ENCODE measurements around the gene MGAT4C. TPM values are rescaled to one million over a fixed set of nuclear protein-coding genes. Genes with fewer than 3 reads are reported as not detected.

Gene MGAT4C
- polyA plus RNA-seq, 2 of the 4 experiments (the other 2 are of a cell fraction): 0.17 TPM; not detected in 1

DNA sequence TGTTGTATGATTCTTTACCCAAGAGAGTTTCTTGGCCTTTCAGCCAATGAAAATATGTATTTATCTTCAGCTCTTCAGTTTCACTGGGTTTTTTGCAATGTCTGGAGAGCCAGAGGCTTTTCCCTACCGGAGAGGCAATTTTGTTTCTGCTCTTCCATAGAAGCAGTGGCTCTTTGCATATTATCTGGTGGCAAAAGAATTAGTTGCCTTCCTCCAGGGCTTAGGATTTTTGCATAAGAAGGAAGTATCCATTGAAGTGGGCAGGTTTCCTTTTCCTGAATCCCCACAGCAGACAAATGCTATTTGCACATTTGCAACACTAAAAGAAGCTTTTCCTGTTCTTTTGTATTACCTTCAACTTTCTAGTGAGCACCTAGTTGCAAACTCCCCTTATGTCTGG lies 306.9 kb downstream of the MGAT4C start:
- 44% methylated on average over 1 of the region's 1 CpG for WGBS (ENCODE audit: missing lambda C conversion rate)
- POLR2A ChIA-PET: no interaction called here

More for the DNA sequence above, 306.9 kb downstream of the MGAT4C start:
- DNase-seq (ENCODE audit: low read depth in 1 of 2, low spot score in 1 of 2): no peak
- no peaks in the 10 kb centered on the region for H3K4me1 ChIP-seq
- CTCF ChIA-PET: interaction anchor here (0.7 to 0.9 kb wide), 3 partner anchors 24 to 481 kb away, joined by 3 to 4 read pairs (median 3); no protein-coding TSS in a partner anchor
- no peak for TF ChIP-seq TP53 (CRISPR knock-in tag; IDR thresholded peaks at IDR 0.05)
- TF ChIP-seq, protein P1, sequence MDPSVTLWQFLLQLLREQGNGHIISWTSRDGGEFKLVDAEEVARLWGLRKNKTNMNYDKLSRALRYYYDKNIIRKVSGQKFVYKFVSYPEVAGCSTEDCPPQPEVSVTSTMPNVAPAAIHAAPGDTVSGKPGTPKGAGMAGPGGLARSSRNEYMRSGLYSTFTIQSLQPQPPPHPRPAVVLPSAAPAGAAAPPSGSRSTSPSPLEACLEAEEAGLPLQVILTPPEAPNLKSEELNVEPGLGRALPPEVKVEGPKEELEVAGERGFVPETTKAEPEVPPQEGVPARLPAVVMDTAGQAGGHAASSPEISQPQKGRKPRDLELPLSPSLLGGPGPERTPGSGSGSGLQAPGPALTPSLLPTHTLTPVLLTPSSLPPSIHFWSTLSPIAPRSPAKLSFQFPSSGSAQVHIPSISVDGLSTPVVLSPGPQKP (IDR thresholded peaks at IDR 0.05; ENCODE audit: low read depth, low read length): no peak
- TF ChIP-seq ESRRA (IDR thresholded peaks at IDR 0.05; ENCODE audit: borderline replicate concordance, low read length): no peak
- TF ChIP-seq, protein P2, sequence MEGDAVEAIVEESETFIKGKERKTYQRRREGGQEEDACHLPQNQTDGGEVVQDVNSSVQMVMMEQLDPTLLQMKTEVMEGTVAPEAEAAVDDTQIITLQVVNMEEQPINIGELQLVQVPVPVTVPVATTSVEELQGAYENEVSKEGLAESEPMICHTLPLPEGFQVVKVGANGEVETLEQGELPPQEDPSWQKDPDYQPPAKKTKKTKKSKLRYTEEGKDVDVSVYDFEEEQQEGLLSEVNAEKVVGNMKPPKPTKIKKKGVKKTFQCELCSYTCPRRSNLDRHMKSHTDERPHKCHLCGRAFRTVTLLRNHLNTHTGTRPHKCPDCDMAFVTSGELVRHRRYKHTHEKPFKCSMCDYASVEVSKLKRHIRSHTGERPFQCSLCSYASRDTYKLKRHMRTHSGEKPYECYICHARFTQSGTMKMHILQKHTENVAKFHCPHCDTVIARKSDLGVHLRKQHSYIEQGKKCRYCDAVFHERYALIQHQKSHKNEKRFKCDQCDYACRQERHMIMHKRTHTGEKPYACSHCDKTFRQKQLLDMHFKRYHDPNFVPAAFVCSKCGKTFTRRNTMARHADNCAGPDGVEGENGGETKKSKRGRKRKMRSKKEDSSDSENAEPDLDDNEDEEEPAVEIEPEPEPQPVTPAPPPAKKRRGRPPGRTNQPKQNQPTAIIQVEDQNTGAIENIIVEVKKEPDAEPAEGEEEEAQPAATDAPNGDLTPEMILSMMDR (IDR thresholded peaks at IDR 0.05): no peak
- TF ChIP-seq, protein P3, sequence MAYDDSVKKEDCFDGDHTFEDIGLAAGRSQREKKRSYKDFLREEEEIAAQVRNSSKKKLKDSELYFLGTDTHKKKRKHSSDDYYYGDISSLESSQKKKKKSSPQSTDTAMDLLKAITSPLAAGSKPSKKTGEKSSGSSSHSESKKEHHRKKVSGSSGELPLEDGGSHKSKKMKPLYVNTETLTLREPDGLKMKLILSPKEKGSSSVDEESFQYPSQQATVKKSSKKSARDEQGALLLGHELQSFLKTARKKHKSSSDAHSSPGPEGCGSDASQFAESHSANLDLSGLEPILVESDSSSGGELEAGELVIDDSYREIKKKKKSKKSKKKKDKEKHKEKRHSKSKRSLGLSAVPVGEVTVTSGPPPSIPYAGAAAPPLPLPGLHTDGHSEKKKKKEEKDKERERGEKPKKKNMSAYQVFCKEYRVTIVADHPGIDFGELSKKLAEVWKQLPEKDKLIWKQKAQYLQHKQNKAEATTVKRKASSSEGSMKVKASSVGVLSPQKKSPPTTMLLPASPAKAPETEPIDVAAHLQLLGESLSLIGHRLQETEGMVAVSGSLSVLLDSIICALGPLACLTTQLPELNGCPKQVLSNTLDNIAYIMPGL (CRISPR knock-in tag; IDR thresholded peaks at IDR 0.05; ENCODE audit: borderline replicate concordance): no peak
- no peak for TF ChIP-seq HDAC2 (IDR thresholded peaks at IDR 0.05)
- TF ChIP-seq MAFK (IDR thresholded peaks at IDR 0.05; ENCODE audit: partially characterized antibody): no peak
- TF ChIP-seq, protein P4, sequence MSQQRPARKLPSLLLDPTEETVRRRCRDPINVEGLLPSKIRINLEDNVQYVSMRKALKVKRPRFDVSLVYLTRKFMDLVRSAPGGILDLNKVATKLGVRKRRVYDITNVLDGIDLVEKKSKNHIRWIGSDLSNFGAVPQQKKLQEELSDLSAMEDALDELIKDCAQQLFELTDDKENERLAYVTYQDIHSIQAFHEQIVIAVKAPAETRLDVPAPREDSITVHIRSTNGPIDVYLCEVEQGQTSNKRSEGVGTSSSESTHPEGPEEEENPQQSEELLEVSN (IDR thresholded peaks at IDR 0.05; ENCODE audit: borderline replicate concordance, low read depth): no peak
- TF ChIP-seq POLR2A (IDR thresholded peaks at IDR 0.05; ENCODE audit: low read length): no peak
- TF ChIP-seq, protein P5, sequence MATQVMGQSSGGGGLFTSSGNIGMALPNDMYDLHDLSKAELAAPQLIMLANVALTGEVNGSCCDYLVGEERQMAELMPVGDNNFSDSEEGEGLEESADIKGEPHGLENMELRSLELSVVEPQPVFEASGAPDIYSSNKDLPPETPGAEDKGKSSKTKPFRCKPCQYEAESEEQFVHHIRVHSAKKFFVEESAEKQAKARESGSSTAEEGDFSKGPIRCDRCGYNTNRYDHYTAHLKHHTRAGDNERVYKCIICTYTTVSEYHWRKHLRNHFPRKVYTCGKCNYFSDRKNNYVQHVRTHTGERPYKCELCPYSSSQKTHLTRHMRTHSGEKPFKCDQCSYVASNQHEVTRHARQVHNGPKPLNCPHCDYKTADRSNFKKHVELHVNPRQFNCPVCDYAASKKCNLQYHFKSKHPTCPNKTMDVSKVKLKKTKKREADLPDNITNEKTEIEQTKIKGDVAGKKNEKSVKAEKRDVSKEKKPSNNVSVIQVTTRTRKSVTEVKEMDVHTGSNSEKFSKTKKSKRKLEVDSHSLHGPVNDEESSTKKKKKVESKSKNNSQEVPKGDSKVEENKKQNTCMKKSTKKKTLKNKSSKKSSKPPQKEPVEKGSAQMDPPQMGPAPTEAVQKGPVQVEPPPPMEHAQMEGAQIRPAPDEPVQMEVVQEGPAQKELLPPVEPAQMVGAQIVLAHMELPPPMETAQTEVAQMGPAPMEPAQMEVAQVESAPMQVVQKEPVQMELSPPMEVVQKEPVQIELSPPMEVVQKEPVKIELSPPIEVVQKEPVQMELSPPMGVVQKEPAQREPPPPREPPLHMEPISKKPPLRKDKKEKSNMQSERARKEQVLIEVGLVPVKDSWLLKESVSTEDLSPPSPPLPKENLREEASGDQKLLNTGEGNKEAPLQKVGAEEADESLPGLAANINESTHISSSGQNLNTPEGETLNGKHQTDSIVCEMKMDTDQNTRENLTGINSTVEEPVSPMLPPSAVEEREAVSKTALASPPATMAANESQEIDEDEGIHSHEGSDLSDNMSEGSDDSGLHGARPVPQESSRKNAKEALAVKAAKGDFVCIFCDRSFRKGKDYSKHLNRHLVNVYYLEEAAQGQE (IDR thresholded peaks at IDR 0.05): no peak
- no peak for TF ChIP-seq CHD2 (IDR thresholded peaks at IDR 0.05; ENCODE audit: low read length, partially characterized antibody)
- TF ChIP-seq, protein P6, sequence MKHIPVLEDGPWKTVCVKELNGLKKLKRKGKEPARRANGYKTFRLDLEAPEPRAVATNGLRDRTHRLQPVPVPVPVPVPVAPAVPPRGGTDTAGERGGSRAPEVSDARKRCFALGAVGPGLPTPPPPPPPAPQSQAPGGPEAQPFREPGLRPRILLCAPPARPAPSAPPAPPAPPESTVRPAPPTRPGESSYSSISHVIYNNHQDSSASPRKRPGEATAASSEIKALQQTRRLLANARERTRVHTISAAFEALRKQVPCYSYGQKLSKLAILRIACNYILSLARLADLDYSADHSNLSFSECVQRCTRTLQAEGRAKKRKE (CRISPR knock-in tag; IDR thresholded peaks at IDR 0.05; ENCODE audit: low read depth): no peak
- no peak for TF ChIP-seq BHLHE40 (IDR thresholded peaks at IDR 0.05; ENCODE audit: low read depth, low read length)
- H3K27ac ChIP-seq: no peak overlapping the region
- ATAC-seq: no peak
- H3K9me3 ChIP-seq: no peaks in the 10 kb centered on the region; the same call in 2 of the 3 replicates
- no peak for FAIRE-seq
- no peak overlapping the region for H3K4me3 ChIP-seq
- no peak overlapping the region for H3K4me2 ChIP-seq
